Measurements from ENCODE around the gene SERPINA10.

GRCh38 chr14:94332587-94332986 is 39.5 kb upstream of the SERPINA10 start:
- TF ChIP-seq POLR2A (IDR thresholded peaks at IDR 0.05; ENCODE audit: low read length) (no peak), GATA1 (IDR thresholded peaks at IDR 0.05; ENCODE audit: low read depth, low read length) (no peak)

Data from erythroblast (primary cell).